ENCODE data around the gene HSD17B3. TPM values are rescaled to one million over a fixed set of nuclear protein-coding genes. Genes with fewer than 3 reads are reported as not detected.
"Not testable (repeated sequence)": the region's sequence is repeated elsewhere in the genome, so short reads cannot be mapped to it uniquely, and the experiment has no call there.

HSD17B3 gene
- total RNA-seq, 2 donors from 2014 or later = not detected

GRCh38 chr9:96243778-96244177 lies 58.2 kb downstream of the HSD17B3 start:
- Histone ChIP-seq H3K9me3 (no peaks in the 10 kb centered on the region), H3K36me3 (no peaks in the 10 kb centered on the region), H3K4me1 (no peaks in the 10 kb centered on the region), H3K27ac (no peak overlapping the region), H3K4me3 (no peak overlapping the region), H3K27me3 (no peaks in the 10 kb centered on the region)
- TF ChIP-seq, protein P1, sequence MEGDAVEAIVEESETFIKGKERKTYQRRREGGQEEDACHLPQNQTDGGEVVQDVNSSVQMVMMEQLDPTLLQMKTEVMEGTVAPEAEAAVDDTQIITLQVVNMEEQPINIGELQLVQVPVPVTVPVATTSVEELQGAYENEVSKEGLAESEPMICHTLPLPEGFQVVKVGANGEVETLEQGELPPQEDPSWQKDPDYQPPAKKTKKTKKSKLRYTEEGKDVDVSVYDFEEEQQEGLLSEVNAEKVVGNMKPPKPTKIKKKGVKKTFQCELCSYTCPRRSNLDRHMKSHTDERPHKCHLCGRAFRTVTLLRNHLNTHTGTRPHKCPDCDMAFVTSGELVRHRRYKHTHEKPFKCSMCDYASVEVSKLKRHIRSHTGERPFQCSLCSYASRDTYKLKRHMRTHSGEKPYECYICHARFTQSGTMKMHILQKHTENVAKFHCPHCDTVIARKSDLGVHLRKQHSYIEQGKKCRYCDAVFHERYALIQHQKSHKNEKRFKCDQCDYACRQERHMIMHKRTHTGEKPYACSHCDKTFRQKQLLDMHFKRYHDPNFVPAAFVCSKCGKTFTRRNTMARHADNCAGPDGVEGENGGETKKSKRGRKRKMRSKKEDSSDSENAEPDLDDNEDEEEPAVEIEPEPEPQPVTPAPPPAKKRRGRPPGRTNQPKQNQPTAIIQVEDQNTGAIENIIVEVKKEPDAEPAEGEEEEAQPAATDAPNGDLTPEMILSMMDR (IDR thresholded peaks at IDR 0.05) = no peak
- DNase-seq (ENCODE audit: low spot score) = no peak

DNA sequence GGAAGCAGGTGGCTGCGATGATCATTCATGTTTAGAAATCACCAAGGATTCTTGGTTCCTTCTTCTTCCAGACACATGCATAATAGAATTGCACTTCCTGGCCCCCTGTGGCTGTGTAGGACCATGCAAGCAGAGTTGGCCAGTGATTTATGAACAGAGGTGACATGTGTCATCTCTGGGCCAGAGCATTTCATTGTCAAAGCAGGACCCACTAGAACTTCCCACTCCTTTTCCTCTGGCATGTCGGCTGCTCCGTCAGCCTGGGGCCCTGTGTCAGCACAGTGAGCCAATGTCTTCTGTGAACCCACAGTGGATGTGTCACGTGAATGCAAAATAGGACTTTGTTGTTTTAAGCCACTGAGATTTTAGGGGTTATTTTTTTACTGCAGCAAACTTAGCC lies 59.2 kb downstream of the HSD17B3 start:
- Histone ChIP-seq H3K4me3 (no peak overlapping the region), H3K4me1 (no peaks in the 10 kb centered on the region), H3K27me3 (no peaks in the 10 kb centered on the region), H3K27ac (no peak overlapping the region), H3K9me3 (no peaks in the 10 kb centered on the region), H3K36me3 (no peaks in the 10 kb centered on the region)
- no peak for DNase-seq (ENCODE audit: low spot score)
- TF ChIP-seq, protein P1 (IDR thresholded peaks at IDR 0.05) = no peak

- no peak for DNase-seq (ENCODE audit: low spot score)
- Histone ChIP-seq H3K4me3 (no peak overlapping the region), H3K36me3 (no peaks in the 10 kb centered on the region), H3K27me3 (no peaks in the 10 kb centered on the region), H3K27ac (no peak overlapping the region), H3K9me3 (no peaks in the 10 kb centered on the region), H3K4me1 (peaks cover 0 to 13% of the 10 kb centered on the region in 2 donors)
- TF ChIP-seq, protein P1 (IDR thresholded peaks at IDR 0.05) = no peak
Measured at GRCh38 chr9:96241391-96241809, 60.6 kb downstream of the HSD17B3 start.

DNA sequence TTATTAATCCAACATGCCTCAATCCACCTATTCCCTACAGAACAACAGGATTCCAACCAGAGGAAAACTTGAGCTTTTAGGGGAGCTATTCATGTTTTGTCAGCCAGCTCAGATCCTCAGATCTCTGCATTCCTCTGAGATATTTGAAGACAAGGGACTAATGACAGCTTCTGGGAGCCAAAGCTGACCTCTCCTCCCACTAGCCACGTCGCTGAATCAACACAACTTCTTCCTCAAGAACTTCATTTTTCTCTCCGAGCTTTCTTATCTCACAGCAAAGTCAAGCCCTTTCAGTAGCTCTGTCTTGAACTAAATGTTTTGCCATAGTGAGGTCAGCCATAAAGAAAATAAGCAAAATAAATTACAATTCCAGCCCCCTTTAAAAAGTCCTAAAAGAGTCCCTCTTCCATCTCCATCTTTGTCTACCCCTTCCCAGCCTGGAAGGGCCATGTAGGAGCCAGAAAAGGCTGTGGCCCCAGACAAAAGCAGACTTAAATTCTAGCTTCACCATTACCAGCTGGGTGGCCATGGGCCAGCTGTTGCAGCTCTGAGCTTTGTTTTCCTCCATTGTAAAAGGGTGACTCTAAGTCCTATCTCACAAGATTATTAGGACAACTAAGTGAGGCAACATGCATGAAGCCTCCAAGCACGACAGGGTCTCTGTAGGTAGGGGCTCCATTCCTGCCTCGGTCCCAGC lies 65.0 kb downstream of the HSD17B3 start:
- Histone ChIP-seq H3K27ac (peak overlapping the region; percentile 11 to 48), H3K36me3 (no peaks in the 10 kb centered on the region), H3K27me3 (no peaks in the 10 kb centered on the region), H3K9me3 (no peaks in the 10 kb centered on the region), H3K4me1 (peaks cover 0 to 24% of the 10 kb centered on the region in 2 donors), H3K4me3 (no peak overlapping the region)
- TF ChIP-seq, protein P1 (IDR thresholded peaks at IDR 0.05) = no peak
- DNase-seq (ENCODE audit: low spot score) = no peak

- Histone ChIP-seq H3K27ac (peak overlapping the region; percentile 11 to 48), H3K4me1 (peaks cover 0 to 24% of the 10 kb centered on the region in 2 donors)
- H3K9me3 ChIP-seq; H3K4me3 ChIP-seq; H3K27me3 ChIP-seq; H3K36me3 ChIP-seq; DNase-seq (ENCODE audit: low spot score): not testable (repeated sequence)
Measured at GRCh38 chr9:96236337-96236736, 65.6 kb downstream of the HSD17B3 start.

- no peaks in the 10 kb centered on the region for H3K9me3 ChIP-seq
- DNase-seq (ENCODE audit: low spot score) = peak; percentile 83
- H3K27me3 ChIP-seq = no peaks in the 10 kb centered on the region
- H3K4me1 ChIP-seq = peaks cover 0 to 24% of the 10 kb centered on the region in 2 donors
- H3K36me3 ChIP-seq = no peaks in the 10 kb centered on the region
- peak overlapping the region; percentile 43 to 63 for H3K27ac ChIP-seq
- TF ChIP-seq, protein P1 (IDR thresholded peaks at IDR 0.05) = peak; percentile 83 to 92
- no peak overlapping the region for H3K4me3 ChIP-seq
Measured at GRCh38 chr9:96232539-96233241, 69.3 kb downstream of the HSD17B3 start.

All from right atrium auricular region (tissue), 2 donors.